GM21423 (cell line): ENCODE measurements around the gene PRKCI.
"Not testable (repeated sequence)": the region's sequence is repeated elsewhere in the genome, so short reads cannot be mapped to it uniquely, and the experiment has no call there.

ENCODE experiments used
- ATAC-seq: cut with Tn5 transposase; IDR thresholded peaks from one replicate; pipeline ENCODE4 v1.9.1; 2021; ENCODE audit warnings: mild to moderate bottlenecking, moderate library complexity; ENCODE audit not compliant: unreplicated experiment

PRKCI gene

DNA sequence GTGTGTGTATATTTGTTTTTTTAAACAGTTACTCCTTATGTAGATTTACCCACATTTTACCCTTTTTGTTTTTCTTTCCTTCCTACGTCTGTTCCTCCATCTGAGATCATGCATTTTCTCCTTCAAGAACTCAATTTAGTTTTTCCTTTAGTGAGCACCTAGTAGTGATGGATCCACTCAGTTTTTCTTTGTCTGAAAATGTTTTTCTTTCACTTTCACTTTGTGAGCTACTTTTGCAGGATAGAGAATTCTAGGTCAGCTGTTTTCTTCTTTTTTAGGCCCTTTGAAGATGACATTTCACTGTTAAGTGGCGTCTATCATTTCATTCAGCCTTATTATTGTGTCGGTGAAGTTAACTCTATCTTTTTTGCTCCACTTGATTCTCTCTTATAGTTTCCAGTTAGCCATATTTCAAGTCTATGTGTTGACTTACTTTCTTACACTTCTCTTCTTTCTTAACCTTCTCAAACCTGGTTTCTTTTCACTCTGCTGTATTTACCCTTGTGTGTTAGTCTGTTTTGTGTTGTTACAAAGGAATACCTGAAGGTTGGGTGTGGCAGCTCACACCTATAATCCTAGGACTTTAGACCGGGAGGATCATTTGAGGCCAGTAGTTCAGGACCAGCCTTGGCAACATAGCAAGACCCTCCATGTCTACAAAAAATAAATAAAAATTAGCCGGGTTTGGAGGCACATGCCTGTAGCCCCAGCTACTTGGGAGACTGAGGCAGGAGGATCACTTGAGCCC lies 55.8 kb downstream of the PRKCI start:
- ATAC-seq: no peak

DNA sequence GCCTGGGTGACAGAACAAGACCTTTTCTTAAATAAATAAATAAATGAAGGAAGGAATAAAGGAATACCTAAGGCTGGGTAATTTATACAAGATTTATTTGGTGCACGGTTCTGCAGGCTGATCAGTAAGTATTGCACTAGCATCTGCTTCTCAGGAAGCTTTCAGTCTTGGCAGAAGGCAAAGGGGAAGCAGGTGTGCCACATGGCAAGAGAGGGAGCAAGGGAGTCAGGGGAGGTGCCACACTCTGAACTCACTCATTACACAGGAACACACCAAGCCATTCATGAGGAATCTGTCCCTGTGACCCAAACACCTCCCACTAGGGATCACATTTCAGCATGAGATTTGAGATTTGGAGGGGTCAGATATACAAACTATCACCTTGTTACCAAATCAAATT lies 56.4 kb downstream of the PRKCI start:
- ATAC-seq: no peak

DNA sequence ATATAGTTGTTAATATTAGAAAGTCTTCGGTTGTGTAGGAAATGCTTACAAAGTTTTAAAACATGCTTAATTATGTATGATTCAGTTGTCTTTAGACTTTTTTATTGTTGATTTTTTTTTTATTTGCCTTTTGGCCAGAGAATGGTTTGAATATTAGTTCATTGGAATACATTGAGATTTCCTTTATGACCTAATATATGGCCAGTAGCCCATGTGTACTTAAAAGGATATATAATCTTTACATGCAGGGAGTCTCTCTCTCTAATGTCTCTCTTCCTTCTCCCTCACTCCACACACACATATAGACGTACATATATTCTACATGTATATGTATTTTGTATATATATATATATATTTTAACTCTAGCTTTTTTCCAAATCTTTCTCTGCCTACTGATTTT lies 68.0 kb downstream of the PRKCI start:
- ATAC-seq: no peak

DNA sequence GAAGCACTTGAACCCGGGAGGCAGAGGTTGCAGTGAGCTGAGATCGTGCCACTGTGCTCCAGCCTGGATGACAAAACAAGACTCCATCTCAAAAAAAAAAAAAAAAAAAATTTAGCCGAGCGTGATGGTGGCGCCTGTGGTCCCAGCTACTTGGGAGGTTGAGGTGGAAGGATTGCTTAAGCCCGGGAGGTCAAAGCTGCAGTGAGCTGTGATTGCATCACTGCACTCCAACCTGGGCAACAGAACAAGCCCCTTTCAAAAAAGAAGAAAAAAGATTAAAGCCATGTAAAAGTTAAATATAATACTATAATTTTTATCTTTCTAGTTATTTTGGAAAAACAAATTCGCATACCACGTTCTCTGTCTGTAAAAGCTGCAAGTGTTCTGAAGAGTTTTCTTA lies 73.4 kb downstream of the PRKCI start:
- no peak for ATAC-seq

DNA sequence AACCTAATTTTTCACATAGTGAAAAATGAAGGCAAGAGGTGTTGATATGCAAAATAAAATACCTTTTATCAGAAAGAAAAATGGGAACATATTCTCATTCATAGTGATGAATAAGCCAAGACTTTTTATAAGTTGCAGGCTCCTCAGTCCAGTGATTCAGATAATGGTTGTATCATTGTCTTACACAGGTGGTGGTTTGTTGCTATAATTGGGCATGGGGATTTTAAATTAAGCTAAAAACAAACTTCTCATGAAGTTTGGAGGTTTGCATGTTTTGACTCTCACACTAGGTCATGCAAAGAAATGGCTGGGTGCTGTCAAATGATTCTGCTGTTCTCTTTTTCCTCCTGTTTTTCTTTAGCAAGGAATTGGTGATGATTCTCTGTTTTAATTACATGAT lies 74.5 kb downstream of the PRKCI start:
- no peak for ATAC-seq

DNA sequence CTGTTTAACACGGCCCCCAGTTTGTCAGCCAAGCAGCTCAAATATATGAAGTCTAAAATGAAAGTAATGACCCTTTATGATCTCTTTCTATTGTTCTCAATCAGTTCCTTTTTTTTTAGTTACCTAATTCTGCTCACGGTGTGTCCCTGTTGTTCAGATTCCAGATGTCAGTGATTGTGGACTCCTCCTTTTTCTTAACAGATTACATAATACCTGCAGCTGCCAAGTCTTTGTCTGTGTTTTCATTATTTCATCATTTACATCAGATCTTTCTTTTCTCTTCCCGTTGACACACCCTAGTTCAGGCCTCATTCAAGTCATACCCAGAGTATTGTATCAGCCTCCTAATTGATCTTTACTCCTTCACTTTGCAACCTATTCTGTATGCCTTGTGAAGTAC lies 79.2 kb downstream of the PRKCI start:
- no peak for ATAC-seq

DNA sequence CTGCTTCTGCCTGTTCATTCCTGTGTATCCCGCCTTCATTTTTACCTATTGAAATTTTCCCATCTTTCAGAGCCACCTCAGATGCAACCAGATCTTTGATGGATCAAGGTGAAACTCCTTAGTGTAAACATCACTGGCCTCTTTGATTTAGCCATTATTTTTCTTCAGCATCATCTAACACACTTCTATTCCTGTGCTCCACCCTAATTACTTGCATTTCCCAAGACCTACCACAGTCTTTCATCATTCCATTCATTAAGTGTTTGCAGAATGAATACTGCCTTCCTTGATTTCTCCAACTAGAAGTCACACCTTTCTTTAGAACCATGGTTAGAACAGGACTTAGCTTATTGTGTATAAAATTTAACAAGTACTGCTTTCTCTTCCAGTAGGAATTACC lies 79.8 kb downstream of the PRKCI start:
- no peak for ATAC-seq

DNA sequence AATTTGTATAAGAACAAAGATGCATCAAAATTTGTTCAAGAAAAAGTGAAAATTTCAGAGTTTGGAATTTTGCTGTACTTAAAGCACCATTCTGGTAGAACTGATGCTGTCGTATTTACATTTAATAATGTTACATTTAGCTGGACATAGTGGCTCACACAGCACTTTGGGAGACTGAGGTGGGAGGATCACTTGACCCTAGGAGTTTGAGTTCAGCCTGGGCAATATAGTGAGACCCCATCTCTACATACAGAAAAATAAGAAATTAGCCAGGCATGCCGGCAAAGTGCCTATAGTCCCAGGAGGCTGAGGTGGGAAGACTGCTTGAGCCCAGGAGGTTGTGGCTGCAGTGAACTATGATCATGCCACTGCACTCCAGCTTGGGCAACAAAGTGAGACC lies 83.8 kb downstream of the PRKCI start:
- no peak for ATAC-seq

DNA sequence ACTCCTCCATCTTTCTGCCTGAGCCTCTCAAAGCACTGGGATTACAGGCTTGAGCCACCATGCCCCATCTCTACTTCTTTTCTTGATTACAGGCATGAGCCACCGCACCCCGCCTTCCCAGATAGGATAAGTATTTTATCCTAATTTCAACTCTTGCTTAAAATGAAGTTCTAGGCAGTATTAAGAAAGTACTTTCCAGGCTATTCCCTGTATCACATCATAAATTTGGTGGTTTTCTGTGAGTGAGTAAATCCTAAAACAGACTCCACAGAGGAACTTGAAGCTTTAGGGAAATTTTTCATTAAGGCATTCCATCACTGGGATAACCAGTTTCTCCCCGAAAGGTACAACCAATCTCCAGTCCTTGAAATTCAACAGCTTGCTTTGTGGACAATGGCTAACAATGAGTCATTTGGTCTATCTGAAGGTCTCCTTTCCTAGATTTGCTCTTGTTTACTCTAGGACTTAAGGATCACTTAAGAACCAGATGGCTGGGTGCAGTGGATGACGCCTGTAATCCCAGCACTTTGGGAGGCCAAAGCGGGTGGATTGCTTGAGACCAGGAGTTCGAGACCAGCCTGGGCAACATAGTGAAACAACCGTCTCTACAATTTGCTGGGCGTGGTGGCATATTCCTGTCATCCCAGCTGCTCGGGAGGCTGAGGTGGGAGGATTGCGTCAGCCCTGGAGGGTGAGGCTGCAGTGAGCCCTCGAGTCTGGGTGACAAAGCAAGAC lies 85.6 kb downstream of the PRKCI start:
- no peak for ATAC-seq

DNA sequence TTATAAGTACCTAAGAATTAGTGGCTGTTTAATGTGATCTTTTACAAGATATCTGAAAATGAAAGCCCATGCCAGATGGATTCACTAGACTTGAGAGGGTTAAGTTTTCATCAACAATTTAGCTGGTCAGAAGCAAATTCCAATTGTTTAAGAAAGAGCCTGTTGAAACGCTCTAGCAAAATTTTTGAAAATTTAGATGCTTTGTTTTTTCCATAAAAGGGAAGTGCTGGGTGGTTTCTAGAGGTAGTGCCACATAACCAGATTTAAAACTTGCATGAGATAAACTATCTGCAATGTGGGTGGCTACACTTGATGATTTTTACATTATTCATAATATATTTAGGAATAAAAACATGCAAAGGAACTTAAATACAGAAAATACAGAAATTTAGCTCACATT lies 86.8 kb downstream of the PRKCI start:
- no peak for ATAC-seq

DNA sequence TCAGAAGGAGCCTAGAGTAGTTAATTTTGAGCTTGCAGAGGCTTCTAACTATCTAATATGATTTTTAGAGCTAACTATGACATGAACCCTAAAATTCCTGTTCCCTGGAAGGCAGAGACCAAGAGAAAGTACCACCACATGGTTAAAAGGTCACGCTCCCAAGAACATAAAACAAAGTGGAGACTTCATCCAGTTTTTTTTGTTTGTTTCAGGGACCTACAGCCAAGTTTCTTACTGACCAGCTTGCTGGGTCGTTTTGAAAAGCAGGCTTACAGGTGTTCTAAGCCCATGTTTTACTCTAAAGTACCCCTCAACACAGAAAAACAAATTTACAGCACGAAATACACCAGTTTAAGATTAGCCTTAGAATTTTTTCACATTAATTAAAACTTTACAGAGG lies 95.7 kb downstream of the PRKCI start:
- no peak for ATAC-seq

DNA sequence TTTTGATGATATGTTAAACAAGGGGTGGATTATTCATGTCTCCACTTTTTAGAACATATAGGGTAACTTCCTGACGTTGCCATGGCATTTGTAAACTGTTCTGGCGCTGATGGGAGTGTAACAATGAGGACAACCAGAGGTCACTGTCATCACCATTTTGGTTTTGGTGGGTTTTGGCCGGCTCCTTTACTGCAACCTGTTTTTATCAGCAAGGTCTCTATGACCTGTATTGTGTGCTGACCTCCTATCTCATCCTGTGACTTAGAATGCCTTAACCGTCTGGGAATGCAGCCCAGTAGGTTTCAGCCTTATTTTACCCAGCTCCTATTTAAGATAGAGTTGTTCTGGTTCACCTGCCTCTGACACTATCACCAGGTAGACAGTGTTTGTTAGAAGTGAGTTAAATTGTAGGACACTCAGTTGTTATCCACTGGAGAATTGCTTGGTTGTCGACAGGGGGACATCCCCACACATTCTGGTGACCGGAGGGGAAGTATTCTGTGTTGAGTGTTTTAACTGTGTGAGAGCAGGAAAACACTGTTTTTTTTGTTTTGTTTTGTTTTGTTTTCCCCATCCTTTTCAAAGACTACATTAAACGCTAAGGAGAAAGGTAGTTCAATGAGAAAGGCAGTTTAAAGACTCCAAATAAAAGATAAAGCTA lies 98.4 kb downstream of the PRKCI start:
- no peak for ATAC-seq

DNA sequence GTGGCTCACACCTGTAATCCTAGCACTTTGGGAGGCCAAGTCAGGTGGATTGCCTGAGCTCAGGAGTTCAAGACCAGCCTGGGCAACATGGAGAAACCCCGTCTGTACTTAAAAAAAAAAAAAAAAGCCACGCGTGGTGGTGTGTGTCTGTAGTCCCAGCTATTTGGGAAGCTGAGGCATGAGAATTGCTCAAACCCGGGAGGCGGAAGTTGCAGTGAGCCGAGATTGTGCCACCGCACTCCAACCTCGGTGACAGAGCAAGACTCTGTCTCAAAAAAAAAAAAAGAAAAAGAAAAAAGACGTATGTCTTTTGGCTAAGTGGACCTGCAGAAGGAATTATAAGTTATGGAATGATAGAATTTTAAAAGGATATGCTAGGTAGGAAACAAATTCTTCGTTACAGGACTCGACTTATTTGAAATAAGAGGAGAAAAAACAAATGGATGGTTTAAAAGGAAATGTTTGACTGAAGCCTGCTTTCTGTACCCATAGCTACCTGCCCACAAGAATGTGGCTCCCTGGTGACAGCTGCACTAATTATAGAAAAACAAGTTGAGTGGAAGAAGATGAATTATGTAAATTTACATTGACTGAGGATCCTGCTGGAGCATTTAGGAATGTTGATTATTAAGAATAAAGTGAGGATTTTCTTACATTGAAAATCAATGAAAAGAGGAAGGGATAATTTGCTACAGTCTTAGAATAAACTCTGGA lies 99.3 kb downstream of the PRKCI start:
- no peak for ATAC-seq

DNA sequence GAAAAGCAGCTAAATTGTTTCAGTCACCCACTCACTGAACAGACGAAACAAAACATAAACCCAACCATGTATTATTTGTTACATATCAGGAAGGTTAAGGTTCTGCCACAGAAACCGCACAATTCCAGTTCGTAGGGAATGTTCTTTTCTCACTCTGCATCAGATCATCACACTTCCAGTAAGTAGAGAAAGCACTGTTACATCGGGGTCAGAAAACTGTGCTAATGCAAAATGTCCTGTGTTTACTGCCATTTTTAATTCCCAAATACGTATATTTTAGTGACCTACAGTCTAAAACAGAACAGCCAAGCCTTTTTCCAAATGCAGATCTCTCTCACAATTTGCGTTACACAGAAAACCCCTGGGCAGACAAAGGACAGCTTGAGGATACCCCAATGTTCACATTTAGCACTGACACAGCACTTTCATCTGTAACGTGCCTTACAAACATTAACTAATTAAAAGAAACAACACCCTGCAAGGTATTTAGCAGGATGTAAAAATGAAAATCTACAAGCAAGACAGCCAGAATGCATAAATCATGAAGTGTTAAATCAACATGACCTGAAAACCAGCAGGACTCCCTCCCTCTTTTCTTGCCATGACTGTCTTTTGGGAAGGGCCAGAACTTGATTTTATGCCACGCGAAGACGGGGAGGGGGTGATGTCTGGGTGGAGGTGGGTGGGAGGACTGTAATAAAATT lies 100.5 kb downstream of the PRKCI start:
- ATAC-seq: no peak

DNA sequence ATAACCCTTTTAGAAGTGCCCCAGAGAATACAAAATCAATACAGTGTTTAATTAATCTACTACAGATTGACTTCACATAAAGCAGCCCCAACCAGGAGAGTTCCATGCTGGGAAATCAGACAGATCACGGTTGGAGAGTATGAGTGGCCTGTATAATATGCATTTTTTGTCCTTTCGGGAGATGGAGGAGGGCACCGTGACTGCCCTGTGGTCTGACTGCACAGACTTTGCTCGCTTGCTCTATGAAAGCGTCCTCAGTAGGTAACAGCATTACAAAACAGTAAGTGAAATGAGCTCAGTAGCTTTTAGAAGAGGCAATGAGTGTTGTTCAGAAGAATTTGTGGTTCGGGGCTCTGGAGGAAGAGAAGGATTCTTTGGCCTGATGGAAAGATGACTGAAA lies 101.1 kb downstream of the PRKCI start:
- no peak for ATAC-seq

DNA sequence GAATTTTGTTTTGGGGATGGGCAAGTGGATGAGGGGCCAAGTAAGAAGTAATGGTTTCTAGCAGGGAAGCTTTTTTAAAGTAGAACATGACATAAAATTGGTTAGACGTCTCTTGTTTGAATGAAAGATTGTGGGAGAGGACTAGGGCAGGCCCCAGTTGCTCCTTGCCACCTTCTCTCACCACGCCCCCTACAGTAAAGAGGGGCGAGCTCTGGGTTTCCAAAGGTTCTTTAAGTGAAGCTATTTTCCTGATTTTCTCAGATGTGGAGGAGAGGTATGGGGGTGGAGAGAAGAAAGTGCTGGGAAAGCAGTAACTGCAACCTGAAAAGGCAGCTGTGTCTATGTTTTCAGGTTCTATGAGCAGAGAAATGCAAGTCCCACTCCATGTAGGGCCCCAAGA lies 102.7 kb downstream of the PRKCI start:
- ATAC-seq: no peak

DNA sequence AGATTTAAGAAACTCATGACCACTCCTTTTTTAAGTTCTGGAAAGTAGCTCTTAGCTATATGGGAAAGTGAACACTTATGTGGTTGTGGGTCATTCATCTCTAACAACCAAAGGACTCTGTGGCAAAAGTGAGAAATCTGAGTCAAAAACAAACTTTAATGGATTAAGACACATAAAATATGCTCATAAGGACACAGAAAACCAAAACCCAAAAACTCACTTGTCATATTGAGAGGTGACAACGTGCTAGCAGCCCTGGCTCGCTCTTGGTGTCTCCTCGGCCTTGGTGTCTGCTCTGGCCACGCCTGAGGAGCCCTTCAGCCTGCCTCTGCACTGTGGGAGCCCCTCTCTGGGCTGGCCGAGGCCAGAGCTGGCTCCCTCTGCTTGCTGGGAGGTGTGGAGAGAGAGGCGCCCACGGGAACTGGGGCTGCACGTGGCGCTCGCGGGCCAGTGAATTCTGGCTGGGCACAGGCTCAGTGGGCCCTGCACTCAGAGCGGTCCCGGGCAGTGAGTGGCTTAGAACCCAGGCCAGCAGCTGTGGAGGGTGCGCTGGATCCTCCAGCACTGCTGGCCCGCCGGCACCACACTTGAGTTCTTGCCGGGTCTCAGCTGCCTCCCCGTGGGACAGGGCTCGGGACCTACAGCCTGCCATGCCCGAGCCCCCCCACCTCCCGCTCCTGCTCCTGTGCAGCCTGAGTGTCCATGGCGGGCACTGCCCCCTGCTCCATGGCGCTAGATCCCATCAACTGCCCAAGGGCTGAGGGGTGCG lies 105.0 kb downstream of the PRKCI start:
- no peak for ATAC-seq

DNA sequence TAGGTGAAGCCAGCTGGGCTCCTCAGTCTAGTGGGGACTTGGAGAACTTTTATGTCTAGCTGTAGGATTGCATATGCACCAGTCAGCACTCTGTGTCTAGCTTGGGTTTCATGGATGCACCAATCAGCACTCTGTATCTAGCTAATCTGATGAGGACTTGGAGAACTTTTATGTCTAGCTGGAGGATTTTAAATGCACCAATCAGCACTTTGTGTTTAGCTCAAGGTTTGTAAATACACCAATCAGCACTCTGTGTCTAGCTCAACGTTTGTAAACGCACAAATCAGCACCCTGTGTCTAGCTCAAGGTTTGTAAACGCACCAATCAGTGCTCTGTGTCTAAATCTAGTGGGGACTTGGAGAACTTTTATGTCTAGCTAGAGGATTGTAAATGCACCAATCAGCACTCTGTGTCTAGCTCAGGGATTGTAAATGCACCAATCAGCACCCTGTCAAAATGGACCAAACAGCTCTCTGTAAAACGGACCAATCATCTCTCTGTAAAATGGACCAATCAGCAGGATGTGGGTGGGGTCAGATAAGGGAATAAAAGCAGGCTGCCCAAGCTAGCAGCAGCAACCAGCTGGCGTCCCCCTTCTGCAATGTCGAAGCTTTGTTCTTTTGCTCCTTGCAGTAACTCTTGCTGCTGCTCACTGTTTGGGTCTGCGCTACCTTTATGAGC lies 105.8 kb downstream of the PRKCI start:
- ATAC-seq: not testable (repeated sequence)

DNA sequence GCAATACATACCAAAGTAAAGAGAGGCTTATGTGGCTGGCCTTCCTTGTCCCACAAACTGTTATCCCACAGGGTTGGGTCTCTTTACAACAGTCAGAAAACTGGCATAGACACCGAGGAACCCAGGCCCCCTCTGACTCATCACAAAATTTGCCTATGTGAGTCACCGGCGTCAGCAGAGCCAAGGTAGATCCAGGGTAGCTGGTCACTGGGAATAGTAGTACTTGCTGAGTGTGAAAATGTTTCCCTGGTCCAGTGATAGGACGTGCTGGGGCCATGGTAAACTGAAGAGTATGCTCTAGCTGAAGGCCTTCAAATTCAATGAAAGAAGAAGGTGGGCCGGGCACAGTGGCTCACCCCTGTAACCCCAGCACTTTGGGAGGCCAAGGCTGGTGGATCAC lies 108.1 kb downstream of the PRKCI start:
- ATAC-seq: no peak

DNA sequence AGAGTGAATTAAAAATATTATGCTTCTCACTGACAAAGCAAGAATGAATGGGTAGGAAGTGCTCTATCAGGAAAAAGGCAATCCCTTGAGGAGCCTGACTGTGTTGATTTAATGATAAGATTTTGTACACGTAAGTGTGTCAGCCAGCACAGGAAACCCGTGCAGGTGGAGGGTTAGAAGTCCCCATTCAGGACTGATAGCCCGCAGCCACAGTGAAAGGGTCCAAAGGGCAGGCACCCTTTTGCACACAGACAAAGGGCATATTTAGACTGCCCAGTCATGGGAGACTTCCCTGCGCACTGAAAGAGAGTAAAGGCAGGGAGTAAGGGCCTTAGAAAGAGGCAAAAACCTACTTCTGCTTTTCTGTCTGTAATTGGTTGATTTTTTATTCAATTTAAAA lies 108.9 kb downstream of the PRKCI start:
- ATAC-seq: peak; percentile 80
